ENCODE data around the gene UBR3. TPM values are rescaled to one million over a fixed set of nuclear protein-coding genes. Genes with fewer than 3 reads are reported as not detected.
"Not testable (repeated sequence)": the region's sequence is repeated elsewhere in the genome, so short reads cannot be mapped to it uniquely, and the experiment has no call there.

The UBR3 gene
- total RNA-seq, 1 donor from 2014 or later: 29.5 TPM

DNA sequence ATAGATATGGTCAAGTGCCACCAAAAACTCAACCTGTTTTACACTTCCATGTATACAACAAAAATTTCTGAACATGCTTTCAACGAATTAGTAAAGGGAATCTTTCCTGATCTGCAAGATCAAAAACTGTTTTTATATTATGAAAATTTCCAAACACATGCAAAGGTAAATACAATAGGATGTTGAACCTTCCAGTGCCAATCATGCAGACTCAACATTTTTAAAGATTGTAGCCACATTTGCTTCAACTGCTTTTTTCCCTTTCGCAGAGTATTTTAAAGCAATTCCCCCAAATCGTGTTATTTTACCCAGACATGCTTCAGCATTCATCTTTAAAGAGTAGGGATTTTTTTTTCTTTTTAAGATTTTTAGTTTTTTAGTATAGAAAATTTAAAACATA, 40.3 kb downstream of the UBR3 start:
- no peak overlapping the region for H3K4me3 Mint-ChIP-seq
- H3K27ac Mint-ChIP-seq (ENCODE audit: unreplicated experiment): no peak overlapping the region
- peaks cover 4% of the 10 kb centered on the region for H3K36me3 Mint-ChIP-seq (ENCODE audit: low read depth)
- no peaks in the 10 kb centered on the region for H3K27me3 Mint-ChIP-seq (ENCODE audit: low read depth)
- H3K4me1 Mint-ChIP-seq: peaks cover 6% of the 10 kb centered on the region
- DNase-seq (ENCODE audit: low read depth, low spot score): no peak
- no peaks in the 10 kb centered on the region for H3K9me3 Mint-ChIP-seq
- TF ChIP-seq, protein P1, sequence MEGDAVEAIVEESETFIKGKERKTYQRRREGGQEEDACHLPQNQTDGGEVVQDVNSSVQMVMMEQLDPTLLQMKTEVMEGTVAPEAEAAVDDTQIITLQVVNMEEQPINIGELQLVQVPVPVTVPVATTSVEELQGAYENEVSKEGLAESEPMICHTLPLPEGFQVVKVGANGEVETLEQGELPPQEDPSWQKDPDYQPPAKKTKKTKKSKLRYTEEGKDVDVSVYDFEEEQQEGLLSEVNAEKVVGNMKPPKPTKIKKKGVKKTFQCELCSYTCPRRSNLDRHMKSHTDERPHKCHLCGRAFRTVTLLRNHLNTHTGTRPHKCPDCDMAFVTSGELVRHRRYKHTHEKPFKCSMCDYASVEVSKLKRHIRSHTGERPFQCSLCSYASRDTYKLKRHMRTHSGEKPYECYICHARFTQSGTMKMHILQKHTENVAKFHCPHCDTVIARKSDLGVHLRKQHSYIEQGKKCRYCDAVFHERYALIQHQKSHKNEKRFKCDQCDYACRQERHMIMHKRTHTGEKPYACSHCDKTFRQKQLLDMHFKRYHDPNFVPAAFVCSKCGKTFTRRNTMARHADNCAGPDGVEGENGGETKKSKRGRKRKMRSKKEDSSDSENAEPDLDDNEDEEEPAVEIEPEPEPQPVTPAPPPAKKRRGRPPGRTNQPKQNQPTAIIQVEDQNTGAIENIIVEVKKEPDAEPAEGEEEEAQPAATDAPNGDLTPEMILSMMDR (conservative IDR thresholded peaks at IDR 0.05): no peak

DNA sequence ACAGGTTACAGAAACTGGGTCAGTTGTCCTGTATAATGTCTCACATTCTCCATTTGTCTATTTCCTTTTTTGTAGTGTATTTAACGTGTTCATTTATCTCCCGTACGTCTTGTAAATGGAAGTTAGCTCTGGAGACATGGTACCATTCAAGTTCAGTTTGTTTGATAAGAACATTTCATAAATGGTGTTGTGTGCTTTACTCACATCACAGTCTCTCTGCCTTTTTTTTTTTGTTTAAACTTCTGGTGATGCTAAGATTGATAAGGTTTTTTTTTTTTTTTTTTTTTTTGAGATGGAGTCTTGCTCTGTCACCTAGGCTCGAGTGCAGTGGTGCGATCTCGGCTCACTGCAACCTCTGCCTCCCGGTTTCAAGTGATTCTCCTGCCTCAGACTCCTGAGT, 41.7 kb downstream of the UBR3 start:
- peaks cover 6% of the 10 kb centered on the region for H3K4me1 Mint-ChIP-seq
- peaks cover 4% of the 10 kb centered on the region for H3K36me3 Mint-ChIP-seq (ENCODE audit: low read depth)
- no peak for DNase-seq (ENCODE audit: low read depth, low spot score)
- H3K27ac Mint-ChIP-seq (ENCODE audit: unreplicated experiment): no peak overlapping the region
- H3K9me3 Mint-ChIP-seq: no peaks in the 10 kb centered on the region
- no peak overlapping the region for H3K4me3 Mint-ChIP-seq
- no peaks in the 10 kb centered on the region for H3K27me3 Mint-ChIP-seq (ENCODE audit: low read depth)
- TF ChIP-seq, protein P1 (conservative IDR thresholded peaks at IDR 0.05): no peak

DNA sequence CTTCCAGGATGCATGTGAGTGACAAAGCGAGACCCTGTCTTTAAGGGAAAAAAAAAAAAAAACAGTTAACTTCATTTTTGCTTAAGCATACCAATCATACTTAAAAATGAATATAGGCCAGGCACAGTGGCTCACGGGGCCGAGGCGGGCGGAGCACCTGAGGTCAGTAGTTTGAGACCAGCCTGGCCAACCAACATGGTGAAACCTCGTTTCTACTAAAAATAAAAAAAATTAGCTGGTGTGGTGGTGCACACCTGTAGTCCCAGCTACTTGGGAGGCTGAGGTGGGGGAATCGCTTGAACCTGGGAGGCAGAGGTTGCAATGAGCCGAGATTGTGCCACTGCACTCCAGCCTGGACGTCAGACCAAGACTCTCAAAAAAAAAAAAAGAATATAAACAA, 44.1 kb downstream of the UBR3 start:
- not testable (repeated sequence) for H3K4me1 Mint-ChIP-seq; H3K36me3 Mint-ChIP-seq (ENCODE audit: low read depth); DNase-seq (ENCODE audit: low read depth, low spot score); H3K27ac Mint-ChIP-seq (ENCODE audit: unreplicated experiment); H3K4me3 Mint-ChIP-seq; H3K9me3 Mint-ChIP-seq; H3K27me3 Mint-ChIP-seq (ENCODE audit: low read depth)

DNA sequence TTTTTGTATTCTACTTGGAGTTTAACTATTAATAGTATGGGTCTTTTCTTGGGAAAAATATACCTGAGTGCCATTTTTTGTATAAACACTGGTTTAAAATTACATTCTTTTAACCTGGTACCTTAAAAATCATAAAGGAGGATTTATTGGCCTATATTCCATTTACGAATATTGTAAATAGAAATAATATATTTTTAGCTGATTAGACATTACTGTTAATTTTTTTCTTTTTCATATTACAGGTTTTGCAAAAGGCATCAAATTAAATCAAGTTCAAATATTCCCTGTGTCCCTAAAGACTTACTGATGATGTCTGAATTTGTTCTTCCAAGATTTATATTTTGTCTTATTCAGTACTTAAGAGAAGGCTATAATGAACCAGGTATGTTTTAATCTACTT, 44.7 kb downstream of the UBR3 start:
- Mint-ChIP-seq H3K27ac (ENCODE audit: unreplicated experiment) (no peak overlapping the region), H3K36me3 (ENCODE audit: low read depth) (peaks cover 2% of the 10 kb centered on the region), H3K9me3 (no peaks in the 10 kb centered on the region), H3K27me3 (ENCODE audit: low read depth) (no peaks in the 10 kb centered on the region), H3K4me3 (no peak overlapping the region), H3K4me1 (no peaks in the 10 kb centered on the region)
- TF ChIP-seq, protein P1 (conservative IDR thresholded peaks at IDR 0.05): no peak
- DNase-seq (ENCODE audit: low read depth, low spot score): no peak

DNA sequence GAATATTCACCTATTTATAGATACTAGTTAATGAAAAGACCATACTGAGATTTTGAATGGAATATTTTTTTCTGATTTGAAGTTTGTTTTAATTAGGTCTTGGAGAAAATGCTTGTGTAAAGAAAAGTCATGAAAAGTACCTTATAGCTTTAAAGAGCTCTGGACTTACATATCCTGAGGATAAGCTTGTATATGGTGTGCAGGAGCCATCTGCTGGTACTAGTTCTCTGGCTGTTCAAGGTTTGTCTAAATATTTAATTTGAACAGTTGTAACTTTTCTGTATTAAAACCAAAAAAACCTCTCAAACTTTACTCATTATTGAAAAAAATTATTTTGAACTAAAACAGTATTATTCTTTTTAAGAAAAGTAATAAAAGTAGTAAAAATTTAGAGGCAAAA, 50.1 kb downstream of the UBR3 start:
- Mint-ChIP-seq H3K27ac (ENCODE audit: unreplicated experiment) (peak overlapping the region; percentile 35), H3K4me1 (no peaks in the 10 kb centered on the region), H3K36me3 (ENCODE audit: low read depth) (peaks cover 2% of the 10 kb centered on the region), H3K4me3 (no peak overlapping the region), H3K27me3 (ENCODE audit: low read depth) (no peaks in the 10 kb centered on the region), H3K9me3 (no peaks in the 10 kb centered on the region)
- no peak for DNase-seq (ENCODE audit: low read depth, low spot score)
- TF ChIP-seq, protein P1 (conservative IDR thresholded peaks at IDR 0.05): no peak

DNA sequence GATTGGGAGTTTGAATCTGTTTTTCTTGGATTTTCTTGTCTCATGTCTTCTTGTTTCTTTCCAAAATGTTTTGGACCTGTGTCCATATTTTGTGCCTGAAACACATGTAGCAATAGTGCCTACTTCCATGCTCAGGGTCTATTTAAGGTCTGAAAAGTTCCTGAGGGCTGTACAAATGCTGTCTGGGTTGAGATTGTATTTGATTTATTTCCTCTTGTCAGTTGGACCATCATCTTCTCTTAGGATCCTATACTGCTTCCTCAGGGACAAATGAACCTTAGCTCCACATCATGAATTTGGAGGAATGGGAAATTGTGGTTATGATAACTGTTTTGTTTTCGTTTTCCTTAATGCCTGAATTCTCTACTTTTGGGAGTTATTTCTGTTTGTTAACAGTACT, 59.9 kb downstream of the UBR3 start:
- no peak for DNase-seq (ENCODE audit: low read depth, low spot score)
- no peaks in the 10 kb centered on the region for H3K27me3 Mint-ChIP-seq (ENCODE audit: low read depth)
- H3K4me1 Mint-ChIP-seq: peaks cover 3% of the 10 kb centered on the region
- H3K27ac Mint-ChIP-seq (ENCODE audit: unreplicated experiment): no peak overlapping the region
- H3K9me3 Mint-ChIP-seq: no peaks in the 10 kb centered on the region
- H3K4me3 Mint-ChIP-seq: no peak overlapping the region
- TF ChIP-seq, protein P1 (conservative IDR thresholded peaks at IDR 0.05): no peak
- H3K36me3 Mint-ChIP-seq (ENCODE audit: low read depth): peaks cover 5% of the 10 kb centered on the region
